Activated naive CD4-positive, alpha-beta T cell treated with anti-CD3 and anti-CD28 coated beads for 36 hours (primary cell): ENCODE measurements around the gene COPZ1. TPM values are rescaled to one million over a fixed set of nuclear protein-coding genes. Genes with fewer than 3 reads are reported as not detected.
"Not testable (repeated sequence)": the region's sequence is repeated elsewhere in the genome, so short reads cannot be mapped to it uniquely, and the experiment has no call there.

ENCODE experiments used
- CTCF ChIA-PET: fragments of 350-600 bp; sonication (Branson Sonifier 250); formaldehyde crosslinking; loops from one replicate; lab custom pipeline; 2021; ENCODE audit warnings: antibody characterized with exemption; lab: Charles Lee
- DNase-seq: peaks from one replicate; pipeline ENCODE4 v3.0.0-alpha.2; 2020
- H3K27ac Mint-ChIP-seq: one replicate; pipeline ENCODE4 v1.8.0; 2021; ENCODE audit warnings: mild to moderate bottlenecking, mixed read lengths
- H3K27me3 Mint-ChIP-seq: one replicate; pipeline ENCODE4 v1.8.0; 2021; ENCODE audit warnings: low read depth, mixed read lengths
- H3K36me3 Mint-ChIP-seq: one replicate; pipeline ENCODE4 v1.8.0; 2021; ENCODE audit warnings: low read depth, mixed read lengths
- H3K4me1 Mint-ChIP-seq: one replicate; pipeline ENCODE4 v1.8.0; 2021; ENCODE audit warnings: low read depth, mixed read lengths
- H3K4me3 Mint-ChIP-seq: one replicate; pipeline ENCODE4 v1.8.0; 2021; ENCODE audit warnings: mild to moderate bottlenecking, moderate library complexity, mixed read lengths
- H3K9me3 Mint-ChIP-seq: one replicate; pipeline ENCODE4 v1.8.0; 2021; ENCODE audit warnings: mixed read lengths
- intact Hi-C: fragments of 100-400 bp; cut with micrococcal nuclease; formaldehyde crosslinking; loops from one replicate; pipeline ENCODE4 v1.15.1; 2023
- total RNA-seq, 2 experiments: library from RNA; stranded (reverse); gene quantifications; one replicate each; pipeline ENCODE4 v1.2.3, GENCODE V29; 2021

COPZ1 gene
- total RNA-seq, 2 experiments from 2014 or later = 98.0 to 105 TPM

DNA sequence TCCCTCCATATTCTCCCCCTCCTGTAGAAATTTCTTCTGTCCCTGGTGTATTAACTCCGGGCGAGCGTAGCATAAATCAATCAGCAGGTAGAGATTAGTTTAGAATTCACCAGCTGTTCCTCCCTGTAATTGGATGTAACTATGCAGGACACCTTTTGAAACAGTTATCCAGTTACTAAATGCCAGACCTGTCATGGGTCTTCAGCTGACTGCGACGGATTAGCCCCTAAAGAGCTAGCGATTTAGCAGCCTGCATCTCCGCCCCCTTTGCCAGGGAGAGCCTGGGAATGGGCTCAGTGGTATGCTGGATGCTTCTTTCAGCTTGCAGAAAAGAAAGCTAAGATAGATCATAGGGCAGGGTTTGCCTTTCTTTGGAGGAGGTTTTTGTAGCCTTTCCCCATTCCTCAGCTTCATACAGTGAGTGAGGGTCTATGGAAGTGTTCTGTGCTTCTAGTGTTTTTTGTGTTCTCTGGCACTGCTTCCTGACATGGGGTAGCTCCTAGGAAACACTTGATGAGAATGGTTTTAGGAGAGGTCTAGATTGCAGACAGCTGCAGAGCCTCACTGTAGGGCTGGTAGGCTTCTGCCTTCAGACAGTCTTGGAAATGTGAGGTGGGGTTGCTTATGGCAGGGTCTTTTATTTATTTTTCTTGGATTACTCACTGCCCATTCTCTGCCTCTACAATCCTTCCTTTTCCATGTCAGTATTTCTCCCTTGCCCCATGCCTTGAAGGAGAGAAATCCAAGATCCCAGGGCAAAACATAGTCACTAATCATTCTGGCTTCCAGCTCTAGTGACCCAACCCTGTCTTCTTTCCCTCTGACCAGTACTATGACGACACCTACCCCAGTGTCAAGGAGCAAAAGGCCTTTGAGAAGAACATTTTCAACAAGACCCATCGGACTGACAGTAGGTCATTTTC lies 16.7 kb downstream of the COPZ1 start:
- no peaks in the 10 kb centered on the region for H3K9me3 Mint-ChIP-seq
- CTCF ChIA-PET = interaction anchor here (0.9 to 1.6 kb wide), 5 partner anchors 17 to 127 kb away, joined by 3 to 5 read pairs (median 3); partner anchors contain the start of gene COPZ1
- no peak overlapping the region for H3K4me3 Mint-ChIP-seq
- H3K36me3 Mint-ChIP-seq = peaks cover 20% of the 10 kb centered on the region
- no peak for DNase-seq
- intact Hi-C loops = no loop called here
- H3K27me3 Mint-ChIP-seq = no peaks in the 10 kb centered on the region
- H3K4me1 Mint-ChIP-seq = peaks cover 4% of the 10 kb centered on the region
- H3K27ac Mint-ChIP-seq = no peak overlapping the region

DNA sequence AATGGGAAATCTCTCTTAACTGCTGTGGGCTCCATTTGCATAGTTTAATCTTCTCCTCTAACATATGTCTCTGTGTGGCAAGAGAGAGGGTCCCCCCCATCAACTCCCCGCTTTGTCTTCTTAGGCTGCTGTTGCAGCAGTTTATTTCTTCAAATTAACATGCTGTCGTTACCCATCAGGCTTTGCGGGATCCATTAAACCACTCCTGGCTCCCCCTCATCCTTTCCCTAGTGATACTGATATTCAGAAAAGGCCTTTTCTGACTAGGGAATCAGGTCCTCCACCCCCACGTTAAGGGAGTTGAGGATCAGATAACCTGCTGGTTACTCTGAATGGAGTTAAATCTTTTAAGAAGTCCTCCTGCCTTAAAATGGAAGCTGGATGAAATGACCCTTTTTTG lies 24.1 kb downstream of the COPZ1 start:
- H3K9me3 Mint-ChIP-seq = no peaks in the 10 kb centered on the region
- intact Hi-C loops = no loop called here
- no peak for DNase-seq
- H3K27me3 Mint-ChIP-seq = no peaks in the 10 kb centered on the region
- no peak overlapping the region for H3K27ac Mint-ChIP-seq
- H3K4me1 Mint-ChIP-seq = peaks cover 20% of the 10 kb centered on the region
- H3K4me3 Mint-ChIP-seq = no peak overlapping the region
- CTCF ChIA-PET = interaction anchor here (0.8 to 3.7 kb wide), 2 partner anchors 13 to 134 kb away, joined by 3 to 17 read pairs; no protein-coding TSS in a partner anchor
- H3K36me3 Mint-ChIP-seq = peaks cover 26% of the 10 kb centered on the region

DNA sequence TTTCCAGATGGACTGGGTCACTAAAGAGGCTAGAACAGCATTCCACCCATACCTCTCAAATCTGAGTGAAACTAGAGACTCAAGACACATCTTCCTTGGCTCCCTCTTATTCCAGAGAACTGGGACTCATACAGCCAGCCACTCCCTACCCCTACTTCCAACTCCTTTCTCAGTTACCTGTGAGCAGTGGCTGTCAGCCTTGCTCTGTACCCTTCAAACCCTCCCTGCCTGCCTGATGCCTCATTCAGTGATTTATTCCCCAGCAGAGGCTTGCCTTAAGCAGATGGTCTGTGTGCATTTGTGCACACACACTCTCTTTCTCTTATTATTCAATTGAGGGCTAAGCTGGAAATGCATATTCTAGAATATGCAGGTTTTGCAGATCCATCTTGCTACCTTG lies 24.7 kb downstream of the COPZ1 start:
- peaks cover 26% of the 10 kb centered on the region for H3K36me3 Mint-ChIP-seq
- CTCF ChIA-PET = interaction anchor here (0.8 to 3.7 kb wide), 3 partner anchors 13 to 134 kb away, joined by 3 to 17 read pairs (median 3); no protein-coding TSS in a partner anchor
- no peaks in the 10 kb centered on the region for H3K27me3 Mint-ChIP-seq
- peaks cover 20% of the 10 kb centered on the region for H3K4me1 Mint-ChIP-seq
- no peak for DNase-seq
- H3K4me3 Mint-ChIP-seq = no peak overlapping the region
- no peaks in the 10 kb centered on the region for H3K9me3 Mint-ChIP-seq
- no peak overlapping the region for H3K27ac Mint-ChIP-seq
- intact Hi-C loops = no loop called here

DNA sequence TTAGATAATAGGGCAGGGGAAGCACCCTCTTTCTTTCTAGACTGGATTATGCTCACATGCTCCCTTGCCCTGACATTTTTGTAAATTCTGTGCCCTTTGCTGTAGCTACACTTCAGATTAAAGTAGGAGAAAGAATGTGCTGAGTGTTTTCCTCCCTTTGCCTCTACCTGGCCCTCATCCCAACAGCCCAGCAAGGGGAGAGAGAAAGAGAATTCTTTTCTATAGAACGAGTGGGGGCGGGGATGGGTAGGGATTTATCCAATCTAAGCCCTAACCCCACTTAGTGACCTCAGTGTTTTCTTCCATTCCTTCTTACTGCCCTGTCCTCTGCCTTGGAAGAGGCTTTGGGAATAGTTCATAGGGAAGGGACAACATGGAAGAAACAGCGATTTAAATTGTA lies 25.8 kb downstream of the COPZ1 start:
- intact Hi-C loops = no loop called here
- H3K36me3 Mint-ChIP-seq = peaks cover 20% of the 10 kb centered on the region
- H3K4me3 Mint-ChIP-seq = no peak overlapping the region
- CTCF ChIA-PET = interaction anchor here (1.3 to 3.7 kb wide), 4 partner anchors 14 to 143 kb away, joined by 3 to 17 read pairs (median 4); no protein-coding TSS in a partner anchor
- H3K4me1 Mint-ChIP-seq = peaks cover 20% of the 10 kb centered on the region
- DNase-seq = no peak
- no peaks in the 10 kb centered on the region for H3K27me3 Mint-ChIP-seq
- peak overlapping the region; percentile 25 for H3K27ac Mint-ChIP-seq
- no peaks in the 10 kb centered on the region for H3K9me3 Mint-ChIP-seq

DNA sequence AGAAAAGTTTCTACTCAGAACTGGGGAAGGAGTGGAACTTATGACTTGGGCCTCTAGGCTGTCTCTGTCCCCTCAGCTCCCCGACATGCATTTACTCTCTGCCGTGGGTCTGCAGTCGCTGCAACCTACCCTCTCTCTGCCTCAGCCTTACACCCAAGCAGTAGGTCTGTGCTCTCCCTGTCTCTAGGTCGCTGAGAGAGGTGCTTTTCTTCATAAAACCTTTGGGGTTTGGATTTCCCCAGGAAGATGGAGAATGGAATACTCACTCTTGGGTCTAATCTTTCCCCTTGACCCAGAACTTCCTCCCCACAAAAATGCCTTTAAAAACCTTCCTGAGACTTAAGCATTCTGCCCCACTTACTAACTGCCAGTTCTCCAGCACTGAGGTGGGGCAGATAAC lies 26.4 kb downstream of the COPZ1 start:
- Mint-ChIP-seq H3K9me3 (no peaks in the 10 kb centered on the region), H3K36me3 (peaks cover 20% of the 10 kb centered on the region), H3K27ac (no peak overlapping the region), H3K4me3 (no peak overlapping the region), H3K4me1 (peaks cover 20% of the 10 kb centered on the region), H3K27me3 (no peaks in the 10 kb centered on the region)
- DNase-seq = no peak
- CTCF ChIA-PET = interaction anchor here (1.3 to 3.7 kb wide), 5 partner anchors 15 to 143 kb away, joined by 3 to 17 read pairs (median 5); partner anchors contain the start of gene COPZ1
- intact Hi-C loops = no loop called here

DNA sequence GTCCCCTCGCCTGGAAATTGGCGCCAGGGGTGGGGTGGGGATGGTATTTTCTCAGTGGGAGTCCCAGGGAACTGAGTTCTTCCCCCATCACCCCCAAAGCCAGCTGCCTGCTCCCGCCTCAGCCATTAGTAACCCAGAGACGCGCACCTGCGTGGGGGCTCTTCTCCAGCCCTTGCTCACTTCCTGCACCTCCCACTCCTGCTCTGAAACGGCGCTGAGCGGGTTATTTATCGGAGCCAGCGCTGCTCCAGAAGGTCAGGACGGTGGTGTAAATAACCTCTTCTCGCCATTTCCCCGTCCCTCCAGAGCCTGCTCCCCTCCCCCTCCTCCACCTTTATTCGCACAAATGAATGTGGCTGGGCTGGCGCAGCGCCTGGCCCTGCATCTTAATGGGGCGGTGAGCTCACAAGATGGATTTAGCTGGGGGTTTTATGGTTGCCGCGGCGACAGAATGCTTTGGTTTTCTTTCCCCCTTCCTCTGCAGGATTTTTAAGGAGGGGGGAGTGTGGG lies 27.1 kb downstream of the COPZ1 start:
- Mint-ChIP-seq H3K36me3 (peaks cover 16% of the 10 kb centered on the region), H3K27ac (peak overlapping the region; percentile 73), H3K27me3 (no peaks in the 10 kb centered on the region), H3K9me3 (no peaks in the 10 kb centered on the region), H3K4me1 (peaks cover 20% of the 10 kb centered on the region), H3K4me3 (peak overlapping the region; percentile 44)
- CTCF ChIA-PET = interaction anchor here (1.2 to 3.7 kb wide), 6 partner anchors 16 to 144 kb away, joined by 3 to 17 read pairs (median 4); partner anchors contain the start of gene COPZ1
- intact Hi-C loops = no loop called here
- peak; percentile 73 for DNase-seq

DNA sequence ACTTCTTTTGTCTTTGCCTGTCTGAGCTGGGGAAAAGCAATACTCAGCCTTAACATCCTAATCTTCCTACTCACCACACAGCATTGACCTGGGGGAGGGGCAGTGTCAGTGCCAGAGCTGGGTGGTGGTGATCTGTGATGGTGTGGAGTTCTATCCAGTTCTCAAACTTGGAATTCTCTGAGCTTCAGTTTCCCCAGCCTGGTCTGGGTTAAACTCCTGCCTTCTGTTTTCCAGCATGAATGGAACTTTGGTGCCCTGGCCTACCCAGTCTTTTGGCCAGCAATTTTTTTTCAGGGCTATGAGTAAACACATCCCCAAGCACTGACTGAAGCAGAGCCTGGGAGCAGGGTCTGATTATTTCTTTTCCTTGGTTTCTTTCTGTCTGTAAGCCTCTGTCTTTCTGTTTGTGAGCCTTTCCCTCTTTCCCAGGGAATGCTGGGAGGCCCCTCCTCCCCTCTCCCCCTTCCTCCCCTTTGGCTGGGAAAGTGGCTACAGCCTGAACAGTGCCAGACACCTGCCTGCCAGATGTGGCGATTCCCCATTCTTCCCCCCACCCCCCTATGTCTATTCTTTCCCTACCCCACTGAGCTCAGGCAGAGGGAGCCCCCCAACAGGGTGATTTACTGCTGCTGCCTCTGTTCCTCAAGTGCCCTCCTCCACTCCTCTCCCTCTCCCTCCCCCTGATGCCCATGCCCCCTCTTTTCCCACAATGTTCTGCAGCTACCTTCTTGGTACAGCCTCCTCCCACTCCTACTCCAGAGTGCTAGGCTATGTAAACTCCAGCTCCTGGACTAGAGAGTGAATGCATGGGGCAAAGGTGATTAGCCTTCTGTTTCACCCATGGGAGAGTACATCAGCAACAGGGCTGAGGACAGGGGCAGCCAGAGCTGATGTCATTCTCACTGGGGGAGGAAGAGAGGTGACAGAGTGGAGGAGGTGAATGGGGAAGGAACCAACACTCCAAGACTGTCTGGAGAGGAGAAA lies 28.3 kb downstream of the COPZ1 start:
- no peak overlapping the region for H3K4me3 Mint-ChIP-seq

DNA sequence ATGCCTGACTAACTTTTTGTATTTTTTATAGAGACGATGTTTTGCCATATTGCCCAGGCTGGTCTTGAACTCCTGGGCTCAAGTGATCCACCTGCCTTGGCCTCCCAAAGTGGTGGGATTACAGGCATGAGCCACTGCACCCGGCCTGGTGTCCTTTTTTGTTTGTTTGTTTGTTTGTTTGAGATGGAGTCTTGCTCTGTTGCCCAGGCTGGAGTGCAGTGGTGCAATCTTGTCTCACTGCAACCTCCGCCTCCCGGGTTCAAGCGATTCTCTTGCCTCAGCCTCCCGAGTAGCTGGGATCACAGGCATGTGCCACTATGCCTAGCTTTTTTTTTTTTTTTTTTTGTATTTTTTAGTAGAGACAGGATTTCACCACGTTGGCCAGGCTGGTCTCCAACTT lies 29.3 kb downstream of the COPZ1 start:
- H3K4me1 Mint-ChIP-seq = peaks cover 20% of the 10 kb centered on the region
- CTCF ChIA-PET = interaction anchor here (1.4 to 1.7 kb wide), 2 partner anchors 19 to 26 kb away, joined by 3 to 5 read pairs; no protein-coding TSS in a partner anchor
- H3K27me3 Mint-ChIP-seq, H3K36me3 Mint-ChIP-seq, DNase-seq, H3K4me3 Mint-ChIP-seq, intact Hi-C loops, H3K27ac Mint-ChIP-seq, H3K9me3 Mint-ChIP-seq: not testable (repeated sequence)

More for the DNA sequence above, 28.3 kb downstream of the COPZ1 start:
- intact Hi-C loops = no loop called here
- peak overlapping the region; percentile 73 for H3K27ac Mint-ChIP-seq
- no peak for DNase-seq
- no peaks in the 10 kb centered on the region for H3K9me3 Mint-ChIP-seq
- peaks cover 11% of the 10 kb centered on the region for H3K36me3 Mint-ChIP-seq
- no peaks in the 10 kb centered on the region for H3K27me3 Mint-ChIP-seq
- H3K4me1 Mint-ChIP-seq = peaks cover 20% of the 10 kb centered on the region
- CTCF ChIA-PET = interaction anchor here (0.6 to 1.7 kb wide), 11 partner anchors 8 to 145 kb away, joined by 3 to 5 read pairs (median 3); partner anchors contain the start of gene COPZ1

DNA sequence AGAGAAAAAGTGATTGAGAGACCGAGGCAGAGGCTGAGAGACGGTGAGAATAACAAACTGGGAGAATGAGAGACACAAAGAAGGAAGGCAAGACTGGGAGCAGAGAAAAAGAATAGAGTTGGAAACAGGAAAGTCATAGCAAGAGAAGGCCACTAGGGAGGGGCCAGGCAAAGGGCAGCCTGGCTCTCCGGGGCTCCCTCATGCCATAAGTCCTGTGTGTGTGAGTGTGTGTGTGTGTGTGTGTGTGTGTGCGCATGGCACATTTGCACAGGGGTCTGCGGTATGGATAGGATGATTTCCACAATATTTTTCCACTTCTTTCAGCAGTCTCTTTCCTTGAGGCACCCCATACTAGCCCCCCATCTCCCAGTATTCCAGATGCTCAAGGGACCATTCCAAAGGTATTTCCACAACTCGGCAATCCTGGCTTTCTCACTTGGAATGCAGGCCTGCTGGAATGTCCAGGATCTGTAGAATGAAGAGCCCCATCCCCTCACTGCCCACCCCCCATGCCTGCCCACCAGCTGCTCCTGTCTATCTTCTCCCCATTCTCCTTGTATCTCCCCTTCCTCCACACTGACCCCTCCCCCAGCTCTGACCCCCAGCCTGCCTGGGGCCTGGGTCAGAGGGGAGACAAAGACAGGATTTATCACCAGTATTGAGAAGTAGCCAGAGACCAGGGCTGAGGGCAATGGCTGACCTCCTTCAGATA lies 30.3 kb downstream of the COPZ1 start:
- H3K9me3 Mint-ChIP-seq = no peaks in the 10 kb centered on the region
- intact Hi-C loops = no loop called here
- no peak overlapping the region for H3K27ac Mint-ChIP-seq
- H3K36me3 Mint-ChIP-seq = peaks cover 4% of the 10 kb centered on the region
- DNase-seq = no peak
- H3K4me1 Mint-ChIP-seq = peaks cover 22% of the 10 kb centered on the region
- no peaks in the 10 kb centered on the region for H3K27me3 Mint-ChIP-seq
- CTCF ChIA-PET = interaction anchor here (0.8 to 9.1 kb wide), 3 partner anchors 20 to 62 kb away, joined by 3 to 117 read pairs (median 92); no protein-coding TSS in a partner anchor
- H3K4me3 Mint-ChIP-seq = no peak overlapping the region

DNA sequence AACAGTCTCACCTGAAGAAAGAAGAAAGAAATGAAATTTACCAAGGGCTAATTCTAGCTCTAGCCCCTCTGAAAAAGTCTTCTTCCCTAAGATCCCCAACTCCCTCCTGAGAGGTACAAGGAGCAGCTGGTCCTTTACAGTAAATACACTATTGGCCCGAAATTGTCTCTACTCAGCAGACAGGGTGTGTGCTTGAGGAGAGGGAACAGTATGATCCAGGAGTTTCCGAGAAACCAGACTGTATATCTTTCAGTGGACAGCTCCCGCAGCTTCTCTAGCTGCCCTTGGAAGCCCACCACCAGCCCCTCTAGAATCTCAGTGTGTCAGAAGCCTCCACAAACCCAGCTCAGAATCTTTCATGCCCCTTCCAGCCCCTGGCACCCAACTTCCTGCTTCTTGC lies 31.3 kb downstream of the COPZ1 start:
- DNase-seq = no peak
- intact Hi-C loops = no loop called here
- H3K9me3 Mint-ChIP-seq = no peaks in the 10 kb centered on the region
- no peaks in the 10 kb centered on the region for H3K27me3 Mint-ChIP-seq
- H3K36me3 Mint-ChIP-seq = peaks cover 2% of the 10 kb centered on the region
- no peak overlapping the region for H3K27ac Mint-ChIP-seq
- CTCF ChIA-PET = interaction anchor here (0.8 to 9.1 kb wide), 9 partner anchors 12 to 149 kb away, joined by 3 to 117 read pairs (median 5); partner anchors contain the start of gene COPZ1
- no peak overlapping the region for H3K4me3 Mint-ChIP-seq
- peaks cover 24% of the 10 kb centered on the region for H3K4me1 Mint-ChIP-seq

DNA sequence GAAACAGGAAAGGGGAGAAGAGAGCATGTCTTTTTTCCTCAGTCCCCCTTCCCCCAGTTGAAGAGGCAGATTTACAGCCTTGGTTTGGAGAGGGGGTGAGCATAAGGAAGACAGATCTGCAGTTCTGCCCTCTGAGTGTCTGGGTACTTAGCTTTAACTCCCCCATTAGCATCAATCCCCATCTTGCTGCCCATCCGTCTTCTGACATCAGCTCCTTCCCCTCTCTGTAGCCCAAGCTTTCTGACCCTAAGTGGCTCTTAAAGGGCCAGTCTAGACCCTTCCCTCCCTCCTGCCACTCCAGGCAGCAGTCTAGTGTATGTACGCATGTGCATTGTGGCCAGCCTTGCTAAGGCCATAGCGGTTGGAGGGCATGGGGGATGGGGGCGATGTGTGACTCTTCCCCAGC lies 32.0 kb downstream of the COPZ1 start:
- H3K4me1 Mint-ChIP-seq = peaks cover 17% of the 10 kb centered on the region
- H3K4me3 Mint-ChIP-seq = no peak overlapping the region
- H3K27me3 Mint-ChIP-seq = no peaks in the 10 kb centered on the region
- intact Hi-C loops = no loop called here
- no peaks in the 10 kb centered on the region for H3K9me3 Mint-ChIP-seq
- peaks cover 2% of the 10 kb centered on the region for H3K36me3 Mint-ChIP-seq
- CTCF ChIA-PET = interaction anchor here (0.8 to 9.1 kb wide), 11 partner anchors 12 to 150 kb away, joined by 3 to 117 read pairs (median 5); partner anchors contain the start of gene COPZ1
- H3K27ac Mint-ChIP-seq = no peak overlapping the region
- no peak for DNase-seq
